ENCODE measurements around the gene S100A1.

Gene S100A1

DNA sequence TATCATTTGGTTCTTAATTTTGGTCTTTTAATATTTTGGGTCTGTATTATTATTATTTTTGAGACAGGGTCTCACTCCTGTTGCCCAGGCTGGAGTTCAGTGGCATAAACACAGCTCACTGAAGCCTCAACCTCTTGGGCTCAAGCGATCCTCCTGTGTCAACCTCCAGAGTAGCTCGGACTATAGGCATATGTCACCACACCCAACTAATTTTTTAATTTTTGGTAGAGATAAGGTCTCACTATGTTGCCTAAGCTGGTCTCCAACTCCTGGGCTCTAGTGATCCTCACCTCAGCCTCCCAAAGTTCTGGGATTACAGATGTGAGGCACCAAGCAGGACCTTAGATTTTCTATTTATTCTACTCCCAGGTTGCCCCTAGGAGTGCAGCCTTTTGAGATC lies 45.3 kb downstream of the S100A1 start:
- H3K27ac ChIP-seq (ENCODE audit: poor library complexity, severe bottlenecking), result no peak overlapping the region
- no peaks in the 10 kb centered on the region for H3K4me1 ChIP-seq (ENCODE audit: insufficient read depth, poor library complexity, severe bottlenecking)
- peaks cover 17% of the 10 kb centered on the region for H3K36me3 ChIP-seq (ENCODE audit: low read depth)
- ATAC-seq (ENCODE audit: low read depth), result no peak
- peaks cover 8% of the 10 kb centered on the region for H3K27me3 ChIP-seq (ENCODE audit: insufficient read depth, poor library complexity, severe bottlenecking)
- H3K4me3 ChIP-seq (ENCODE audit: severe bottlenecking), result no peak overlapping the region
- no peaks in the 10 kb centered on the region for H3K9me3 ChIP-seq (ENCODE audit: severe bottlenecking)
- TF ChIP-seq, protein P1, sequence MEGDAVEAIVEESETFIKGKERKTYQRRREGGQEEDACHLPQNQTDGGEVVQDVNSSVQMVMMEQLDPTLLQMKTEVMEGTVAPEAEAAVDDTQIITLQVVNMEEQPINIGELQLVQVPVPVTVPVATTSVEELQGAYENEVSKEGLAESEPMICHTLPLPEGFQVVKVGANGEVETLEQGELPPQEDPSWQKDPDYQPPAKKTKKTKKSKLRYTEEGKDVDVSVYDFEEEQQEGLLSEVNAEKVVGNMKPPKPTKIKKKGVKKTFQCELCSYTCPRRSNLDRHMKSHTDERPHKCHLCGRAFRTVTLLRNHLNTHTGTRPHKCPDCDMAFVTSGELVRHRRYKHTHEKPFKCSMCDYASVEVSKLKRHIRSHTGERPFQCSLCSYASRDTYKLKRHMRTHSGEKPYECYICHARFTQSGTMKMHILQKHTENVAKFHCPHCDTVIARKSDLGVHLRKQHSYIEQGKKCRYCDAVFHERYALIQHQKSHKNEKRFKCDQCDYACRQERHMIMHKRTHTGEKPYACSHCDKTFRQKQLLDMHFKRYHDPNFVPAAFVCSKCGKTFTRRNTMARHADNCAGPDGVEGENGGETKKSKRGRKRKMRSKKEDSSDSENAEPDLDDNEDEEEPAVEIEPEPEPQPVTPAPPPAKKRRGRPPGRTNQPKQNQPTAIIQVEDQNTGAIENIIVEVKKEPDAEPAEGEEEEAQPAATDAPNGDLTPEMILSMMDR (IDR thresholded peaks at IDR 0.05; ENCODE audit: poor library complexity, severe bottlenecking), result no peak
- no peak for DNase-seq (ENCODE audit: low spot score)

DNA sequence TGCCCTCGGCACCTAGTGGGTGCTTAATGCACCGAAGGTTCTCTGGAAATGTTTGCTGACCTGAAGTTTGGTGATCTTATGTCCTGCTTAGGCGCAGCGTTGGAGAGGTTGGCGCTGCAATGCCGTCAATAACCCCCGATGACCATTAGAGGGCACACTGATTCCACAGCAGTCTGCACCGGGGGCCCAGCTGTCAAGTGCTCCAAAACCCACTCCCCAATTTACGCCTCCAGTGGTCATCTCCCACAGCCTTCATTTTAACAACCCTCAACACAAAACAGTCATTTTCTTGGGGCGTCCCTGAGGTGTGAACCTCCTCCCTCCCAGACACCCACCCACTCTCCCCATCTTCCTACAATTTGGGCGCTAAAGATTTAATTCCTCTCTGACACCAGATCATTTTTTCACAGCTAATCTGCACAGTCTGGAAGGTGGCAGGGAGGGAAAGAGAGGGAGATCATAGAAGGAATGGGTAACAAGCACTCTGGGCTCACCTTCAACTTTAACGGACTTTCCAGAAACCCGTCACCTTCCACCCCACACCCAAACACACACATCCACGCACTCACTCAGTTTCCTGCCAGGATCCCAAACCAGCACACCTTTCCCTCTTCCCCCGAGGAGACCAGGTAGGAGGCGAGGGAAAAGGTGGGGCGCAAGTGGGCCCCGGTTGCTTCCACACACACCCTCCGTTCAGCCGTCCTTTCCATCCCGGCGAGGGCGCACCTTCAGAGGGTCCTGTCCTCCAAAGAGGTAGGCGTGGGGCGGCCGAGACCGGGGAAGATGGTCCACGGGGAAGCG lies 49.7 kb downstream of the S100A1 start:
- DNase-seq (ENCODE audit: low spot score), result no peak
- peak; percentile 55; the same call in 2 of the 3 replicates for ATAC-seq (ENCODE audit: low read depth)
- Histone ChIP-seq H3K4me3 (ENCODE audit: severe bottlenecking) (peak overlapping the region; percentile 27), H3K27ac (ENCODE audit: poor library complexity, severe bottlenecking) (no peak overlapping the region), H3K36me3 (ENCODE audit: low read depth) (no peaks in the 10 kb centered on the region), H3K4me1 (ENCODE audit: insufficient read depth, poor library complexity, severe bottlenecking) (no peaks in the 10 kb centered on the region), H3K9me3 (ENCODE audit: severe bottlenecking) (no peaks in the 10 kb centered on the region), H3K27me3 (ENCODE audit: insufficient read depth, poor library complexity, severe bottlenecking) (peaks cover 33% of the 10 kb centered on the region)
- TF ChIP-seq, protein P1 (IDR thresholded peaks at IDR 0.05; ENCODE audit: poor library complexity, severe bottlenecking), result peak; percentile 94

DNA sequence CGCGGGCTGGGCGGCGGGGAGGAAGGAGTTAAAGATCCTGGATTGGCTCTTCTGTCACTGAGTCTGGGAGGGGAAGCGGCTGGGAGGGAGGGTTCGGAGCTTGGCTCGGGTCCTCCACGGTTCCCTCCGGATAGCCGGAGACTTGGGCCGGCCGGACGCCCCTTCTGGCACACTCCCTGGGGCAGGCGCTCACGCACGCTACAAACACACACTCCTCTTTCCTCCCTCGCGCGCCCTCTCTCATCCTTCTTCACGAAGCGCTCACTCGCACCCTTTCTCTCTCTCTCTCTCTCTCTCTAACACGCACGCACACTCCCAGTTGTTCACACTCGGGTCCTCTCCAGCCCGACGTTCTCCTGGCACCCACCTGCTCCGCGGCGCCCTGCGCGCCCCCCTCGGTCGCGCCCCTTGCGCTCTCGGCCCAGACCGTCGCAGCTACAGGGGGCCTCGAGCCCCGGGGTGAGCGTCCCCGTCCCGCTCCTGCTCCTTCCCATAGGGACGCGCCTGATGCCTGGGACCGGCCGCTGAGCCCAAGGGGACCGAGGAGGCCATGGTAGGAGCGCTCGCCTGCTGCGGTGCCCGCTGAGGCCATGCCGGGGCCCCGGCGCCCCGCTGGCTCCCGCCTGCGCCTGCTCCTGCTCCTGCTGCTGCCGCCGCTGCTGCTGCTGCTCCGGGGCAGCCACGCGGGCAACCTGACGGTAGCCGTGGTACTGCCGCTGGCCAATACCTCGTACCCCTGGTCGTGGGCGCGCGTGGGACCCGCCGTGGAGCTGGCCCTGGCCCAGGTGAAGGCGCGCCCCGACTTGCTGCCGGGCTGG lies 50.5 kb downstream of the S100A1 start, which contains the start of gene NPR1:
NPR1 (plus strand) TSS at position 170 of the 818 bp plus-strand sequence; CDS start at position 591, 421 bp downstream.
- Histone ChIP-seq H3K4me3 (ENCODE audit: severe bottlenecking) (peak within 1 kb of the TSS; percentile 27), H3K36me3 (ENCODE audit: low read depth) (no peaks in the 10 kb centered on the region), H3K9me3 (ENCODE audit: severe bottlenecking) (no peaks in the 10 kb centered on the region), H3K27ac (ENCODE audit: poor library complexity, severe bottlenecking) (no peak within 1 kb of the TSS), H3K27me3 (ENCODE audit: insufficient read depth, poor library complexity, severe bottlenecking) (peaks cover 33% of the 10 kb centered on the region), H3K4me1 (ENCODE audit: insufficient read depth, poor library complexity, severe bottlenecking) (no peaks in the 10 kb centered on the region)
- ATAC-seq (ENCODE audit: low read depth), result peak; percentile 62
- no peak for DNase-seq (ENCODE audit: low spot score)
- TF ChIP-seq, protein P1 (IDR thresholded peaks at IDR 0.05; ENCODE audit: poor library complexity, severe bottlenecking), result no peak

DNA sequence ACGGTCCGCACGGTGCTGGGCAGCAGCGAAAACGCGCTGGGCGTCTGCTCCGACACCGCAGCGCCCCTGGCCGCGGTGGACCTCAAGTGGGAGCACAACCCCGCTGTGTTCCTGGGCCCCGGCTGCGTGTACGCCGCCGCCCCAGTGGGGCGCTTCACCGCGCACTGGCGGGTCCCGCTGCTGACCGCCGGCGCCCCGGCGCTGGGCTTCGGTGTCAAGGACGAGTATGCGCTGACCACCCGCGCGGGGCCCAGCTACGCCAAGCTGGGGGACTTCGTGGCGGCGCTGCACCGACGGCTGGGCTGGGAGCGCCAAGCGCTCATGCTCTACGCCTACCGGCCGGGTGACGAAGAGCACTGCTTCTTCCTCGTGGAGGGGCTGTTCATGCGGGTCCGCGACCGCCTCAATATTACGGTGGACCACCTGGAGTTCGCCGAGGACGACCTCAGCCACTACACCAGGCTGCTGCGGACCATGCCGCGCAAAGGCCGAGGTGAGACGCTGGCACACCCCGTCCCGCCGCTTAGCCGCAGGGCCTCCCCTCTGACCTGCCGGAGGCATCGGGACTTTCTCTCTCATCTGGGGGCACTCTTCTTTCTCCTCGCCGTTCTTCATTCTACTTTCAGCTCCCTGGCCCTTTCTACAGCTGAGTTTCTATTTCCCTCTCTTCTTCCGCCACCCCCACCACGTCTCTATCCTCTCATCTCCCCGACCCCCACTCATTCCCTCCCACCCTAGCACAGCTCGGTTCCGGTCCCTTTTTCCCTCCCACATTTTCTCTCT lies 51.3 kb downstream of the S100A1 start:
- ATAC-seq (ENCODE audit: low read depth) (peak; percentile 58), DNase-seq (ENCODE audit: low spot score) (no peak)
- H3K9me3 ChIP-seq (ENCODE audit: severe bottlenecking), result no peaks in the 10 kb centered on the region
- H3K36me3 ChIP-seq (ENCODE audit: low read depth), result no peaks in the 10 kb centered on the region
- H3K4me3 ChIP-seq (ENCODE audit: severe bottlenecking), result peak overlapping the region; percentile 27
- H3K4me1 ChIP-seq (ENCODE audit: insufficient read depth, poor library complexity, severe bottlenecking), result no peaks in the 10 kb centered on the region
- peaks cover 33% of the 10 kb centered on the region for H3K27me3 ChIP-seq (ENCODE audit: insufficient read depth, poor library complexity, severe bottlenecking)
- TF ChIP-seq, protein P1 (IDR thresholded peaks at IDR 0.05; ENCODE audit: poor library complexity, severe bottlenecking), result no peak
- no peak overlapping the region for H3K27ac ChIP-seq (ENCODE audit: poor library complexity, severe bottlenecking)
